Esophagus muscularis mucosa (tissue), 4 donors: ENCODE measurements around the gene ORM2.

Experiments
- CTCF ChIP-seq, 3 experiments: fragments of 200-600 bp in 2 of 3; fragments of 450-650 bp in 1 of 3; sonication (generic) in 2 of 3; IDR thresholded peaks; one replicate each; pipeline ENCODE4 v1.5.1; 2017 to 2019; ENCODE audit warnings: antibody characterized with exemption in 3 of 3, mild to moderate bottlenecking in 2 of 3, moderate library complexity in 1 of 3
- EP300 ChIP-seq: sonication (generic); formaldehyde crosslinking; IDR thresholded peaks from one replicate; pipeline ENCODE4 v1.6.1; 2017; ENCODE audit warnings: antibody characterized with exemption
- POLR2A ChIP-seq: fragments of 450-650 bp; IDR thresholded peaks from one replicate; pipeline ENCODE4 v1.6.1; 2017; ENCODE audit warnings: antibody characterized with exemption, moderate library complexity, mild to moderate bottlenecking, low read depth

- no peak for TF ChIP-seq POLR2A
- TF ChIP-seq CTCF (IDR thresholded peaks at IDR 0.05) = no peak
- no peak for TF ChIP-seq EP300
Observed at GRCh38 chr9:114300846-114301797, 28.5 kb upstream of the ORM2 start.
